HG03565 (cell line): ENCODE measurements around the gene DMD.

Experiments used
- ATAC-seq: cut with Tn5 transposase; IDR thresholded peaks from one replicate; pipeline ENCODE4 v1.9.1; 2021; ENCODE audit warnings: mild to moderate bottlenecking, moderate library complexity; ENCODE audit not compliant: unreplicated experiment

DMD gene

GRCh38 chrX:33045245-33045644 lies 166.1 kb downstream of the DMD start:
- ATAC-seq = no peak

- ATAC-seq = no peak
Measured at GRCh38 chrX:33041141-33041540, 170.2 kb downstream of the DMD start.

DNA sequence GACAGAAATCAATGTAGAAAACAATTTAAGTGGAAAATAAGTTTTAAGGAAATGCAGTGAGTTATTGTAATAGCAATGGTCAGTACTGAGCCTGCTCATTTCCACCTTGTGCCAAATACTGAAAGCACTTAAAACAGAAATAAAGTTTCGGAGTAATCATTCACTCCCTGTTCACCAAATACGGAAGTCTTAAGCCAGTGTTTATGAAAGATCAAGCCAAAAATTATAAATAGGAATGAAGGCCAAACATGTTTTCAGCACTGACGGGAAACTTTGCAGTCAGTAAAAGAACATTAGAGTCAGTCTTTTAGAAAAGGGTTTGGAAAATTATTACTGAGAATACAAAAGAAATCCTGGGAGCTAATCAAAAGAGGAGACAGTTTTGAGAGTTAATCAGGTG lies 178.6 kb downstream of the DMD start:
- no peak for ATAC-seq

- ATAC-seq = no peak
Measured at GRCh38 chrX:33014949-33015348, 196.4 kb downstream of the DMD start.

DNA sequence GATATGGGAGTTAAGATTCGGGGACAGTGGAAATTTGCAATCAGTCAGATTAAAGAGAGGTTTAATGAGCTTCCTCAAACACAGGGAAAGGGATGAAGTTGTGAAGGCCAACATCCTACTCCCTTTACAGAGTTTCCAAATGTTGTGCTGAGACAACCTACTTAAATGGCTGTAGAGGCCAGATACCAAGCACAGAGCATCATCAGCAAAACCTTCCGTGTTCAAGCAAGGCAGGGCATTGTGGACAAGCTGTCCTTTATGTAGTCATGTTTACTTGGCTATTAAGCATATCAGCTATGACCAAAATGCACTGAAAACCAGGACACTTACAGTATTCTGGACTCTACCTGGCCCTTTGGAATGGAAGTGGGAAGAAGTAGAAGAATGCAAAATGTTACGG lies 197.3 kb downstream of the DMD start:
- ATAC-seq = no peak

DNA sequence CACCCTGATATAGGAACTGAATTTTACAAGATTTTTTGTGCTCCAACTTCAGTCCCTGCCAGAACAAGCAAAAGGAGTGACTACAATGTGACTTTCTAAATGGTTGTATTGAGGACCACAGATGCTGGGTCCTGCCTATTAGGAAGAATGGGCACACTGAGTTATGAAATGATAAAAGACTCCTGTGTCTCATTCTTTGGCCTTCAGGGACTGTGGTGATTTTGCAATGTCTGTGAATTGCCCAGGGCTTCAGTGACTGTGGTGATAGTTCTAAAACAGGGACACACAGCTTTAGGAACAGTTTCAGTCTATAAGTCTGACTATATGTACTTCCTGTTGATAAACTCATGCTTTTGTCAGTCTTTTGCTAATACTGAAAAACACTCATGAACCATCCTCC lies 210.2 kb downstream of the DMD start:
- no peak for ATAC-seq

DNA sequence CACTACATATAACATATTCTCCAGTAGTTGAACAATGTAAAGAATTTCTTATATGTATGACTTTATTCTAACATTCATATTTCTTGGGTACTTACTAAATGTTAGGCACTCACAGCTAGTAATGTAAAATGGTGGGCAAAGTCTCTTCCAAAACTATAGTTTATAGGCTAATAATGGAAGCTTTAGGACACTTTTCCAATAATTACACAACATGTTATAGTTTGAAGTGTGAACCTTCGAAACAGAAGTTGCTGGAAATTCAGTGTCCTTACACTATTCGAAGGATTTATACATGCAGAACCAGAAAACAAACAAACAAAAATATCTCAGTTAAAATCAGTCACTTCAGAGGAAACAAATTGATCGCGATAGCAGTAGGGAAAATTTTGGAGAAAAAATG lies 212.6 kb downstream of the DMD start:
- ATAC-seq = no peak

- no peak for ATAC-seq
Measured at GRCh38 chrX:32995427-32995826, 215.9 kb downstream of the DMD start.

DNA sequence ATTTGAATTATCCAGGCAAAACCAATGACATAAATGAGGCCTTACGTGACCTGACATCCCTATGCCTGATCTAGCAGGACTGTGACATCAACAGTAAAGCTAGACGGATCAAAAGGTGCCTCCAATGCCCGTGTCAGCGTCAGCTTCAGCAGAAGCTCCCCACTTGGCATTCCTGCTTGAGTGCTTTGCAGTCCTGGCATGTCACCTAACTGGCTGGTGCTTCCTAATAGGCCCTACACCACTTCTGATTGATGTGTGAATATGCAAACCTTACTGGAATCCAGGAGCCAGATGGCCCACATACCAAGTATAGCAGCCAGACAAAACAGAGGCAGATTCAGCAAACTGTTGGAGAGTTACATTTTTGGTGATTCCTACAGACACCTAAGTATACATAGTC lies 224.2 kb downstream of the DMD start:
- ATAC-seq = no peak

DNA sequence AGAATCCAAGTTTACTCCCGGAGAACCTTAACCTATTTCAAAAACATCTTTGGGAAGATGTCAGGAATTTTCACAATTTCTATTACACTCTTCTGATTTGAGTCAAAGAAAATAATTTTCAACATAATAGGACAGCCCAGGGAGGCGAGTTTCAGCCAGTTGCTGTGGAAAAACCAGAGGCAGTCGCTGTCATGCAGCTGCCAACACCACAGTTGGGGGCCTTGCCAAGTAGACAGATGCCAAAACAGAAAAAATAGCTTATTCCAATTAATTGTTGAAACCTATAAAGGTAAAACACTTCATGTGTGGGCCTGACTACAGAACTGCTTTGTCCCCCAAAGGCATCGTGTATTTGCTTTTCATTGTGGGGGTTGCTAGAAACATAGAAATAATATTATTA lies 225.8 kb downstream of the DMD start:
- ATAC-seq = no peak

DNA sequence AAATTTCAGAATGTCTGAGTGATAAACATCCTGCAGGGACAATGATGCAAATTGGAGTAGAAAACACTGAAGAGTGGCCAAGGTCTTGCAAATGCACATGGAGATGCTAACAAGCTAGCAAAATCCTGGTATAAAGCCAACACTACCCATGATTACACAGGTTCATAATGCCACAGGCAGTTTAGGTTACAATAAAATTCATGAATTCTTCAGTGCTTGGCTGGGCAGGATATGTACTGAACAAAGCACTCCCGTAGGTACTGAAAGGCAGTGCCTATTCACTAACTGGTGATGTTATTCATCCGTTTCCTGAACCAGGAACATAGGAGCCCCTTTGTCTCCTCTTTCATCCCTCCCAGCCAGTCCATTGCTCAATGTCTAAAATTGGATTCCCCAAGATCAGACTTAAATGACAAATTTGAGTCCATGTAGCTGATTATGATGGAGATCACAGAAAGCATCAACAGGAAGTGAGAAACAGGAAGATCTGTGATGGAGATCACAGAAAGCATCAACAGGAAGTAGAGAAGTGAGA lies 244.5 kb downstream of the DMD start:
- no peak for ATAC-seq

GRCh38 chrX:32954125-32954524 lies 257.2 kb downstream of the DMD start:
- no peak for ATAC-seq

- no peak for ATAC-seq
Measured at GRCh38 chrX:32948130-32948529, 263.2 kb downstream of the DMD start.

DNA sequence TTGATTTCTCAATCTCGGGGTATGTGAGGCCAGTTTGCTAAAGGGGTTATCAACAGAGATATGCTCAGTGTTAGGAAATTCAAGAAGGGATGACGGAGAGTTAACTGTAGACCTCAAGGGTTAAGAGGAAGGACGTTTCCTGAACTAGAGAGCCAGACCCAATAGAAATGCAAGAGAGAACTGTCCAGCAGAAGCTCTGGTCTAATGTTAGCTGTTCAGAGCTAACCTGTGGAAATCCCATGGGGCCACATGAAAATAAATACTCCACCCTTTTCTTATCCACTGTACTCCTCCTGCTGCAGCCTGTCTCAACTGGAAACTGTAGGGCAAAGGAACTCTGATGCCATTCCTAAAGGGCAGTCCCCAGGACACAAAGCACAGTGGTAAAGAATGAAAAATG lies 274.3 kb downstream of the DMD start:
- ATAC-seq = no peak

- ATAC-seq = no peak
Measured at GRCh38 chrX:32933548-32933947, 277.8 kb downstream of the DMD start.

GRCh38 chrX:32929040-32929439 lies 282.3 kb downstream of the DMD start:
- no peak for ATAC-seq

GRCh38 chrX:32896088-32896487 lies 315.3 kb downstream of the DMD start:
- no peak for ATAC-seq

- no peak for ATAC-seq
Measured at GRCh38 chrX:32894679-32895078, 316.7 kb downstream of the DMD start.

DNA sequence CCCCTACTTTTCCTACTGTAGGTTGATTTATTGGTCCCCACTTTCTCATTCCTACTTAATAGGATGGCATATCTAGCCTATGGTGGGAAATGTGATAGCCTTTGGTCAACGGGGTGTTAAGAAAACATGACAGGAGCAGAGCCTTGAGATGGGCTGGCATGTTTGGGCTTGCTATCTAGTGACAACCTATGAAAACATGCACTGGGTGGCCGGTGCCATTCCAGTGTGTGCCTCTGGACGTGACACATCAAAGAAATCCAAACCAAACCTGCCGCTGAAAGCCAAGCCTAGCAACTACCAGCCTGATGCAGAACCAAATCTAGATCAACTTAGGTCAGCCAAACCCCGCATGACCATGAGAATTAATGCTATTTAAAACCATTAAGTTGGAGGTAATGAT lies 317.6 kb downstream of the DMD start:
- ATAC-seq = no peak

- no peak for ATAC-seq
Measured at GRCh38 chrX:32877592-32877991, 333.8 kb downstream of the DMD start.

GRCh38 chrX:32874839-32875238 lies 336.5 kb downstream of the DMD start:
- ATAC-seq = no peak

DNA sequence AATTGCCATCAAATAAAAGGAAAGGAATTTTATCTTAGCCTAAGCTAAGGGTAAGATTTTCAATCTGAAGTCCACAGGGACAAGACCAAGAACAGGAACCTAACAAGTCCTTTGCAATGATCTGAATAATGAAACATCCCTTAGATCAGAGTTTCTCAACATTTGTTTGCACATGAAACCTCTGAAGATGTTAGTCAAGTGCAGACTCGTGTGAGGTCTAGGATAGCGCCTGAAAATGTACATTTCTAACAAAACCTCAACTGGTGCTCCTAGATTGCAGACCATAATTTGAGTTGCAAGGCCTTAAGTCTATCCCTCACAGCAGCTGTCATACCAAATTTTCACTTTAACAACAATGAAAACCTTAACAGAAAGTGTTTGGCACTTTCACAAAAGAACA lies 337.6 kb downstream of the DMD start:
- no peak for ATAC-seq

DNA sequence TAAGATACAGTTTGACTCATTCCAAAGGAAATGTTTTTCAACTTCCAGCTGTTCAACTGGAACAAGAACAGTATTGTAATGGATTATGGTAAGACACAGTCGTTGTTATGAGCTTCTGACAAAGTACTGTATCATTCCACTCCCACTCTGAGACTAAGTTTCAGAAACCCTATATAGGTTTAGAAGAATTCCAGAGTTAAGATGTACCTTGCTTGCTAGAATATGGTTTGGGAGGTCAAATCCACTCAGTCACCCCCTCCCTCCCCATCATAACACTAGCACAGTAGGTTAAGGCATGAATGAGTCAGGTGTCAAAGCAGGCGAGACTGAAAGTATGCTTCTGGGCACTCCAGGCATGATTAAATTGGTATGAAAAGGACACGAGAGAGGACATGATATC lies 339.7 kb downstream of the DMD start:
- no peak for ATAC-seq

DNA sequence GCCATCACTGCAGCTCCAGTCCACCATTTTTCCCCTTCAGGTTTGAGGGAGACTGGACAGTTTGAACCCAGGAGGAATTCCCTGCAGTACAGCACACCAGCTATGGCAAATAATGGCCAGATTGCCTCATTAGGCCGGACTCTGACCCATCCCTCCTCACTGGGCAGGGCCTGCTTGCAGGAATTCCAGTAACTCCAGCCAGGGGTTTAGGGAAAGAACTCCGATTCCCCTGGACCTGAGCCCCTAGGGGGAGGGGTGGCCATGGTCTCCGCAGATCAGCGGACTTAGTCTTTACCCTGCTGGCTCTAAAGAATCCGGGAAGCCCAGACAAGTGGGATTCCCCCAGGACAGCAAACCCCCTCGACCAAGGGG lies 342.8 kb downstream of the DMD start:
- ATAC-seq = no peak
